ENCODE measurements around the gene SKAP1. TPM values are rescaled to one million over a fixed set of nuclear protein-coding genes. Genes with fewer than 3 reads are reported as not detected.

The SKAP1 gene
- total and polyA plus RNA-seq, 2 experiments from 2014 or later: 0.27 TPM; not detected in 1

GRCh38 chr17:48330421-48330820 is 99.6 kb downstream of the SKAP1 start:
- H3K36me3 Mint-ChIP-seq (ENCODE audit: low read depth): no peaks in the 10 kb centered on the region
- Histone ChIP-seq H3K4me1 (ENCODE audit: insufficient read depth) (no peaks in the 10 kb centered on the region), H2AFZ (no peak overlapping the region), H3K9me2 (ENCODE audit: insufficient read depth) (no peaks in the 10 kb centered on the region), H3F3A (replicated peaks; ENCODE audit: low read depth) (no peaks in the 10 kb centered on the region), H3K36me3 (ENCODE audit: insufficient read depth) (no peaks in the 10 kb centered on the region), H3K4me3 (no peak overlapping the region), H3K27me3 (ENCODE audit: insufficient read depth) (no peaks in the 10 kb centered on the region), H3K79me2 (replicated peaks; ENCODE audit: insufficient read depth) (no peaks in the 10 kb centered on the region), H4K20me1 (replicated peaks; ENCODE audit: insufficient read depth) (no peaks in the 10 kb centered on the region), H3K4me2 (no peak overlapping the region), H3K27ac (ENCODE audit: low read depth) (no peak overlapping the region)
- TF ChIP-seq CREB1 (CRISPR knock-in tag; IDR thresholded peaks at IDR 0.05; ENCODE audit: low read depth): no peak
- TF ChIP-seq EZH2 (IDR thresholded peaks at IDR 0.05; ENCODE audit: low read depth, unreplicated experiment): no peak
- H3K4me3 Mint-ChIP-seq: no peak overlapping the region
- peaks cover 8% of the 10 kb centered on the region; the same call in 2 of the 3 replicates for H3K4me1 Mint-ChIP-seq
- DNase-seq (ENCODE audit: low spot score) (no peak), ATAC-seq (no peak)
- H3K27ac Mint-ChIP-seq: no peak overlapping the region
- H3K27me3 Mint-ChIP-seq (ENCODE audit: insufficient read depth, low read depth, poor library complexity): no peaks in the 10 kb centered on the region
- H3K9me3 Mint-ChIP-seq: no peaks in the 10 kb centered on the region

- H3K79me2 ChIP-seq (replicated peaks; ENCODE audit: insufficient read depth): no peaks in the 10 kb centered on the region
- Mint-ChIP-seq H3K27me3 (ENCODE audit: insufficient read depth, low read depth, poor library complexity) (no peaks in the 10 kb centered on the region), H3K36me3 (ENCODE audit: low read depth) (no peaks in the 10 kb centered on the region), H3K4me1 (peaks cover 8% of the 10 kb centered on the region; the same call in 2 of the 3 replicates), H3K4me3 (no peak overlapping the region), H3K9me3 (no peaks in the 10 kb centered on the region), H3K27ac (no peak overlapping the region)
- no peak overlapping the region for H2AFZ ChIP-seq
- ATAC-seq (no peak), DNase-seq (ENCODE audit: low spot score) (no peak)
- H3K4me3 ChIP-seq: no peak overlapping the region
- H3K4me2 ChIP-seq: no peak overlapping the region
- no peaks in the 10 kb centered on the region for H3F3A ChIP-seq (replicated peaks; ENCODE audit: low read depth)
- H3K4me1 ChIP-seq (ENCODE audit: insufficient read depth): no peaks in the 10 kb centered on the region
- no peak for TF ChIP-seq REST (IDR thresholded peaks at IDR 0.05; ENCODE audit: unreplicated experiment)
- TF ChIP-seq NANOG (IDR thresholded peaks at IDR 0.05; ENCODE audit: borderline replicate concordance): no peak
- TF ChIP-seq ZNF114 (CRISPR knock-in tag; IDR thresholded peaks at IDR 0.05): no peak
- no peak for TF ChIP-seq EZH2phosphoT487 (IDR thresholded peaks at IDR 0.05; ENCODE audit: unreplicated experiment)
- no peak for TF ChIP-seq STAT1 (IDR thresholded peaks at IDR 0.05; ENCODE audit: unreplicated experiment)
- no peak for TF ChIP-seq CREB1 (CRISPR knock-in tag; IDR thresholded peaks at IDR 0.05; ENCODE audit: low read depth)
- no peak for TF ChIP-seq ZNF331 (CRISPR knock-in tag; IDR thresholded peaks at IDR 0.05; ENCODE audit: low read depth)
- no peak for TF ChIP-seq EZH2 (IDR thresholded peaks at IDR 0.05; ENCODE audit: low read depth, unreplicated experiment)
- no peak for TF ChIP-seq JUNB (IDR thresholded peaks at IDR 0.05; ENCODE audit: unreplicated experiment)
- TF ChIP-seq POLR2AphosphoS5 (IDR thresholded peaks at IDR 0.05; ENCODE audit: low read depth): no peak
- no peak for TF ChIP-seq CTCF (conservative IDR thresholded peaks at IDR 0.05; ENCODE audit: low read depth in 2 of 2)
- no peak for TF ChIP-seq ETS1 (IDR thresholded peaks at IDR 0.05)
- H3K27me3 ChIP-seq (ENCODE audit: insufficient read depth): no peaks in the 10 kb centered on the region
- no peaks in the 10 kb centered on the region for H4K20me1 ChIP-seq (replicated peaks; ENCODE audit: insufficient read depth)
- no peak overlapping the region for H3K27ac ChIP-seq (ENCODE audit: low read depth)
- no peaks in the 10 kb centered on the region for H3K36me3 ChIP-seq (ENCODE audit: insufficient read depth)
- H3K9me2 ChIP-seq (ENCODE audit: insufficient read depth): no peaks in the 10 kb centered on the region
These were observed 101.6 kb downstream of the SKAP1 start for GRCh38 chr17:48328457-48328856.

All from GM23338 (cell line).